GM21423 (cell line): ENCODE measurements around the gene THSD8.
A peak's percentile ranks its signal among the peaks of the same experiment; 100 is the strongest.
"Not testable (repeated sequence)": the region's sequence is repeated elsewhere in the genome, so short reads cannot be mapped to it uniquely, and the experiment has no call there.

Experiments used
- ATAC-seq: cut with Tn5 transposase; IDR thresholded peaks from one replicate; pipeline ENCODE4 v1.9.1; 2021; ENCODE audit warnings: mild to moderate bottlenecking, moderate library complexity; ENCODE audit not compliant: unreplicated experiment

The THSD8 gene

DNA sequence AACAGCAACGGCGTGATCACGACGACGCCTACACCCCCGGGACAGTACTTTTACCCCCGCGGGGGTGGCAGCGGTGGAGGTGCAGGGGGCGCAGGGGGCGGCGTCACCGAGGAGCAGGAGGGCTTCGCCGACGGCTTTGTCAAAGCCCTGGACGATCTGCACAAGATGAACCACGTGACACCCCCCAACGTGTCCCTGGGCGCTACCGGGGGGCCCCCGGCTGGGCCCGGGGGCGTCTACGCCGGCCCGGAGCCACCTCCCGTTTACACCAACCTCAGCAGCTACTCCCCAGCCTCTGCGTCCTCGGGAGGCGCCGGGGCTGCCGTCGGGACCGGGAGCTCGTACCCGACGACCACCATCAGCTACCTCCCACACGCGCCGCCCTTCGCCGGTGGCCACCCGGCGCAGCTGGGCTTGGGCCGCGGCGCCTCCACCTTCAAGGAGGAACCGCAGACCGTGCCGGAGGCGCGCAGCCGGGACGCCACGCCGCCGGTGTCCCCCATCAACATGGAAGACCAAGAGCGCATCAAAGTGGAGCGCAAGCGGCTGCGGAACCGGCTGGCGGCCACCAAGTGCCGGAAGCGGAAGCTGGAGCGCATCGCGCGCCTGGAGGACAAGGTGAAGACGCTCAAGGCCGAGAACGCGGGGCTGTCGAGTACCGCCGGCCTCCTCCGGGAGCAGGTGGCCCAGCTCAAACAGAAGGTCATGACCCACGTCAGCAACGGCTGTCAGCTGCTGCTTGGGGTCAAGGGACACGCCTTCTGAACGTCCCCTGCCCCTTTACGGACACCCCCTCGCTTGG, 9.6 kb upstream of the THSD8 start:
- ATAC-seq, result no peak

DNA sequence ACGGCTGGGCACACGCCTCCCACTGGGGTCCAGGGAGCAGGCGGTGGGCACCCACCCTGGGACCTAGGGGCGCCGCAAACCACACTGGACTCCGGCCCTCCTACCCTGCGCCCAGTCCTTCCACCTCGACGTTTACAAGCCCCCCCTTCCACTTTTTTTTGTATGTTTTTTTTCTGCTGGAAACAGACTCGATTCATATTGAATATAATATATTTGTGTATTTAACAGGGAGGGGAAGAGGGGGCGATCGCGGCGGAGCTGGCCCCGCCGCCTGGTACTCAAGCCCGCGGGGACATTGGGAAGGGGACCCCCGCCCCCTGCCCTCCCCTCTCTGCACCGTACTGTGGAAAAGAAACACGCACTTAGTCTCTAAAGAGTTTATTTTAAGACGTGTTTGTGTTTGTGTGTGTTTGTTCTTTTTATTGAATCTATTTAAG, 9.0 kb upstream of the THSD8 start:
- no peak for ATAC-seq

DNA sequence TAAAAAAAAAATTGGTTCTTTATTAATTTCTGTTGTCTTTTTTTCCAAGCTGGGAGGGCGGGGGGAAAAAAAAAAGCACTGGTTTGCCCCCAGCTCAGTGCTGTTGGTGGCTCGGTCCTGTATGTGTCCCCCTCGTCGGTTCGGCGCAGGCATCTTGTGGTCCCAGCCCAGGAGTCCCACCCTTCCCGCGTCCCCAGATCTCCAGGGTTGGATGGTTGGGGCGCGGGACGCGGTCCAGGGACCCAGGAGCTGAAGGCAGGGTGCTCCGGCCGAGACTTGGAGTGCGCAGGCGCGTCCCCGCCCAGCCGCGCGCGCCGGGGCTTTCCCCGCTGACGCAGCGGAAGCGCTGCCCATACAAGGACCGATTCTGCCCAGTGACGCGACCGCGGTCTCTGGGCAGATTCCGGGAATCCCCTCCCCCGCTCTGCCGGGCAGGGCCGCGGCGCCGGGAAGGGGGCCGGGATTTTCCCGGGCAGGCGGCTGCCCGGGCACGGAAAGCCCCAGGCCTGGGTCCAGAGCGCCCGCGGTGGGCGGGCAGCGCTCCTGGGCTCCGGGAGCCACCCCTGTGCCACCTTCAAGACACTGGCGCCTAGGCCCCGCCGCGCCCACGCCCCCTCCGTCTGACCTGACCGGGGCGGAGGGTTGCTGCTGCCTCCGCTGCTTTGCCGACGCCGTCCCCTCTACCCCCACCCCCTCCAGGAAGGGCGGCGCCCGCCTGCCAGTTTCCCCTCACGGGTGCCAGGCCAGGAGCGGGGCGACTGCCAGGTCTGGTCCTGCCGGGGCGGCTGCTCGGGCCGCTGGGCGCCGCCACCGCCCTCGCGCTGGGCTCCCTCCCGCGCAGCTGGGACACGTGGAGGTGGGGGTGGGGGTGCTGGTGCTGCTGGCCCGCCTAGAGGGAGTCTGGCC, 8.3 kb upstream of the THSD8 start:
- ATAC-seq, result peak; percentile 28

DNA sequence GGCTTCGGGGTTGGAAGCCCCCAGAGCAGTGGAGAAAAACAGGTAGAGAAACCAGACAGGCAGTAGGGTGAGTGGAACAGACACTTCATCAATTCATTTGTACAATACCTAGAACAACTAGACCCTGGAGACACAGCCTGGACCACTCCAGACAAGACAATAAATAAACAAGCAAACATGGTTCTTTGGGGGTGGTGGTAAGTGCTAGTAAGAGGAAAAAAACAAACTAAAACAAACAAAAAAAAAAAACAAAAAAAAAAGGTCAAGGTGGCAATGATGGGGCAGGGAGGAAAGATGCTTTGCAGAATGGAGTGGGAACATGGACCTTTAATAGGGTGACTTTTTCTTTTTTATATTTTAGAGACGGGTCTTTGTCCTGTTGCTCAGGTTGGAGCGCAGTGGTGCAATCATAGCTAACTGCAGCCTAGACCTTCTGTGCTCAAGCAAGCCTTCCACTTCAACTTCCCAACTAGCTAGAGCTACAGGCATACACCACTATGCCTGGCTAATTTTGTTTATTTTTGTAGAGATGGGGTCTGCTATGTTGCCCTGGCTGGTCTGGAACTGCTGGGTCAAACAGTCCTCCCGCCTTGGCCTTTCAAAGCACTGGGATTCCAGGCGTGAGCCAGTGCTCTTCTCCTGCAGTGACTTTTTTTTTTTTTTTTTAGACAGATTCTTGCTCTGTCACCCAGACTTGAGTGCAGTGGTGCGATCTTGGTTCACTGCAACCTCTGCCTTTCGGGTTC, 7.5 kb upstream of the THSD8 start:
- ATAC-seq, result no peak

DNA sequence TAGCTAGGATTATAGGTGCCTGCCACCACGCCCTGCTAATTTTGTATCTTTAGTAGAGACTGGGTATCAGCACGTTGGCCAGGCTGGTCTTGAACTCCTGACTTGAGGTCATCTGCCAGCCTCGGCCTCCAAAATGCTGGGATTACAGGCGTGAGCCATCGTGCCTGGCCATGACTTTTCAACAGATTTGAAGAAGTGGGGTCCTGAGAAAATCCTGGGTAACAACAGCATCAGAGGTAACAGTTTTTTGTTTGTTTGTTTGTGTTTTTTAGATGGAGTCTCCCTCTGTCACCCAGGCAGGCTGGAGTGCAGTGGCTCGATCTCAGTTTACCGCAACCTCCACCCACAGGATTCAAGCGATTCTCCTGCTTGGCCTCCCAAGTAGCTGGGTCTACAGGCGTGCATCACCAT, 6.9 kb upstream of the THSD8 start:
- no peak for ATAC-seq

DNA sequence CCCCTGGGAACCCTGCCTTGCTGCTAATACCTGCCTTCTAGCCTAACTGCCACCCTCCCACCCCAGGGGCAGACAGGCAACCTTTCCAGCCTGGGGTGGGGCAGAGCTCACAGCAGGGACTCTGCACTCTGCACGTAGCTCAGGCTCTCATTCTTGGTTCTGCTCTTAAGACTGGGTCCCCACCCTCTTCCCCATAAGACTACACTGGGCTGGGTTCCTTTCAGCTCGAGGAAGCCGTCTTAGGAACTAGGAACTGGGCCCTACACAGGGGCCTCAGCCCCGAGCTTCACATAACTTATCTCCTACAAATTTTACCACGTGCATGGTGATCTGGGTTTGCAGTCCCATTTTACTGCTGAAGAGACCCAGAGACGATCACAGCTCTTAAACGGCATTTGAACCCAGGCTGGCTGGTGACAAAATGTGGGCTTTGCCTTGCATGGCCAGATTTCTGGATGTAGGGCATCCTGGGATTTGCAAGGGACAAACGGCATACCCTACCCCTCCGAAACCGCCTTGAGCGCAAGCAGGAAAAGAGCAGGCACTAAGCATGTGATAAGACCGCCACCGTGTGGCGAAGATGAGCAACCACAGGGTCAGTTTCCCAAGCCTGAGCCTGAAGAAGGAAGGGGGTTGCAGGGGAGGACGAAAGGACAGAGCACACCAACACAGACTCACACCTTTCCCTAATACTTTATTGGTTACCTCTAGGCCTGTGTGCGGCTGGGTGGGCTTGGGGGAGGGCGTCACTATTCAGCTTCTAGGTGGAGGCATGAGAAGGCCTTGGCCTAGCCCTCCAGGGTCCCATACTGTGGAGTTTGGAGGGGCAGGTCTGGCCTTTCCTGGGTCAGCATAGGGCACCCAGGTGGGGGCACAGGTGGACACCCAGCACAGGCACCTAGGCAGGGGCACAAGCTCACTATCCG, 5.5 kb upstream of the THSD8 start:
- ATAC-seq, result no peak

DNA sequence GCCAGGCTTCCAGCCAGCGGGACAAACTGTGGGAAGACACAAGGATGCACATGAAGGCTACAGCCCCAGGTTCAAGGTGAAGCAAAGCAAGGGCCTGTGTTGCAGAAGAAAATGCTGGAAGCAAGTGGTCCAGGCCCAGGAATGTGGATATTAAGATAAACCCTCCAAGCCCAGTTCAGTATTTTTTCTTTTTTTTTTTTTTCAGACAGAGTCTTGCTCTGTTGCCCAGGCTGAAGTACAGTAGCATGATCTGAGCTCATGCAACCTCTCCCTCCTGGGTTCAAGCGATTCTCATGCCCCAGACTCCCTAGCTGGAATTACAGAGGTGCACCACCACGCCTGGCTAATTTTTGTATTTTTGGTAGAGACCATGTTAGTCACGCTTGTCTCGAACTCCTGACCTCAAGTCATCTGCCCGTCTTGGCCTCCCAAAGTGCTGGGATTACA, 4.7 kb upstream of the THSD8 start:
- no peak for ATAC-seq

DNA sequence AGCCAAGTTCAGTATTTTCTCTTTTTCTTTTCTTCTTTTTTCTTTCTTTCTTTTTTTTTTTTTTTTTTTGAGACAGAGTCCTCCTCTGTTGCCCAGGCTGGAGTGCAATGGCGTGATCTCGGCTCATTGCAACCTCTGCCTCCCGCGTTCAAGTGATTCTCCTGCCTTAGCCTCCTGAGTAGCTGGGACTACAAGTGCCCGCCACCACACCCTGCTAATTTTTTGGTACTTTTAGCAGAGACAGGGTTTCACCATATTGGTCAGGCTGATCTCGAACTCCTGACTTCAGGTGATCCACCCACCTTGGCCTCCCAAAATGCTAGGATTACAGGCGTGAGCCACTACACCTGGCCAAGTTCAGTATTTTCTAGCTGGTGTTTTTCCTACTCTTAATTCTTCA, 4.3 kb upstream of the THSD8 start:
- not testable (repeated sequence) for ATAC-seq

DNA sequence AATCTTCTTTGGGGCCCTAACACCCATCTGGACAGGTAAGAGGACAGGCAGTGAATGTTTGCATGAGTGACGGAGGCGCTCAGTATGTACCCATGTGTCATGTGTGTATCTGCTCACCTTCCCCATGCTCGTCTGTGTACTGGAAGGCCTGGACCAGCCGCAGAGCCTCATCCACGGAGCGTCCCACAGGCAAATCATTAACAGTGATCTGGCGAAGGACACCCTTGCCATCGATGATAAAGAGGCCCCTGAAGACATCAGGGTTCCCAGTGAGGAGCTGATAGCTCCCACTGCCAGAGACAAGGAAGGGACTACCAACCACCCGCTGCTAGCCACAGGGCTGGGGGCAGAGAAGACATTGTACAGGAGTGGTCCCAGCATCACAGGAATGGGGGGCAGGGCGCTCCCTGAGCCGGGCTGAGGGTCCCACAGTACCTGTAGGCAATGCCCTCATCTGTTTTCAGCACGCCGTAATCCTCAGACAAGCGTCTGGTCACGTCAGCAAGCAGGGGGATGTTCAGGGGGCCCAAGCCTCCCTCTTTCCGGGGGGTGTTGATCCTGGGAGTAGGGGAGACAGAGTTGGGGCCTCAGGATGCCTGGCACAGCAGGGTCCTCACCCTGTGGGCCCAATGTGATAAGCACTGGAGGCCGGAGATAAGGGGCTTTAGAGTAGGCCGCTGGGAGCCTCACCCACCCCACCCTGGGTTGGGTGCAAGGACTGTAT, 2.0 kb upstream of the THSD8 start:
- no peak for ATAC-seq

DNA sequence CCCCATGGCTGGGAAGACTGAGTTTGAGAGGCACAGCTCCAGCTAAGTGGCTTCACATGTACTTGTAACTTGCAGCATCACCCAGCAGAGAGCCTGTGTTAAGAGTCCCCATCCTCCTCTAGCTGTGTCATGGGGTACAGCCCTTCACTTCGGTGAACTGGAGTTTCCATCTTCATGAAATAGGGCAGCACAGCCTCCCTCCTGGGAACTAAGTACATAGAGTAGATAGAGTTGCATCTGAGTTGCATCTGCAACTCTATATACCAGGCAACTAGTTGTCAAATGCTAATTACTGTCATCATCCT, 1.5 kb upstream of the THSD8 start:
- no peak for ATAC-seq

DNA sequence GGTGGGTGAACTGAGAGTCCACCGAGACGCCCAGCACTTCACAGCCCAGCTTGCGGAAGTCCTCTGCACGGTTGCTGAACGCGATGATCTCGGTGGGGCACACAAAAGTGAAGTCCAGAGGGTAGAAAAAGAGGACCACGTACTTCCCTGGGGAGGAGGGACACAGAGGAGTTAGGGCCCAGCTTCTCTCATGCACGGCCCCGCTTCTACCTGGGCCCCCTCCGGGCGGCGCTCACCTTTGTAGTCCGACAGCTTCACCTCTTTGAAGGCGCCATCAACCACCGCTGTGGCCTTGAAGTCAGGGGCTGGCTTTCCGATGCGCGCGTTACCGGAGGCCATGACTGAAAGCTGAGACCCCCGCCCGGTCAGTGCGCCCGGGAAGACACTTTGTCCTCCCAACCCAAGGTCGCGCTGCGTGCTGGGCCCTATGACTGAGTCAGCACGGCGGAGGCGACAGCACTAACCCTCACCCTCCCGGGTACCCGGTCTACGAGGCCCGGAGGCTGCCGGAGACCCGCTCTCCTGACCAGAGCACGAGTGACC, 875 bp upstream of the THSD8 start:
- no peak for ATAC-seq

DNA sequence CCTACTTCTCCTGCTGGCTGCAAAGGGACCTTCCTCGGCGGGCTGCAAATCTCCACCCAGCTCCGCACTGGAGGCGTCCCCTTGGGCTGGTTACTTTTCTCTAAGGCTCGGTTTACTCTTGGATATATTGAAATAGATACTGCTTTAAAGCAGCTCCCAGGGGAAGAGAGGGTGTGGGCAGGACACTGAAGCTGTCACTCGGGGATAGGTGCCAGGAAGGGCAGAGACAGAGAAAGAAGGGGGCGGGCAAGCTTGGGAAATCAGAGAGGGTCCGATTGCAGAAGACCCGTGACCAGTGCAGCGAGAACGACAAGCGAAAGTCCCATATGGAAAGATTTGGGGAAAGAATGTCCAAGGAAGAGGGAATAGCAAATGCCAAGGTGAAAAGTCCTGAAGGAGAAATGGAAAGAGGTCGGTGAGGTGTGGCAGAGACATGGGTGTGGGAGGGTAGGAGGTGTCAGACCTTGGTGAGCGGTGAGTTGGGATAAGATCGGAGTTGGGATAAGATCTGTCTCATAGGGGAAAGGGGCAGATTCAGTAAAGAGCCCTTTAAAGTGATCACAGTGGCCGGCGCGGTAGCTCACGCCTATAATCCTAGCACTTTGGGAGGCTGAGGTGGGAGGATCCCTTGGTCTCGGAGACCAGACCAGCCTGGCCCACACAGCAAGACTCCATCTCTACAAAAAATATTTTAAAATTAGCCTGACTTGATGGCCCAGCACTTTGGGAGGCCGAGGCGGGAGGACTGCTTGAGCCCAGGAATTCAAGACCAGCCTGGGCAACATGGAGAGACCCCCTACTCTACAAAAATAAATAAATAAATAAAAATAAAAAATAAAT, 618 bp downstream of the THSD8 start:
- no peak for ATAC-seq

DNA sequence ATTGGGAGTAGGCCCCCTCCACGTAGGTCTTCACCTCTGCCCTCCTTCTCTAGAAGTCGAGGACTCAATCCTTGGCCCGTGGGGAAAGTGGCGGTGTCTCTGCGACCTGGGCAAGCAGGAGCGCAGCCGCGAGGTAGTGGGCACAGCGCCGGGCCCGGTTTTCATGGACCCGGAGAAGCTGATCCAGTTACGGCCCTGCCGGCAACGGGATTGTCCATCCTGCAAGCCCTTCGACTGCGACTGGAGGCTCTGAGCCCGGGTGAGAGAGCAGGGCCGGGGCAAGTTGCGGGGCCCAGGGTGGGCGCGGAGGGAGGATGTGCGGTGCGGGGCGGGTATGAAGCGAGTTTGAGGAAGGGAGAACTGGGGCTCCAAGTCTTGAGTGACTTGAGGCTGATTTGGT, 2.2 kb downstream of the THSD8 start:
- no peak for ATAC-seq

DNA sequence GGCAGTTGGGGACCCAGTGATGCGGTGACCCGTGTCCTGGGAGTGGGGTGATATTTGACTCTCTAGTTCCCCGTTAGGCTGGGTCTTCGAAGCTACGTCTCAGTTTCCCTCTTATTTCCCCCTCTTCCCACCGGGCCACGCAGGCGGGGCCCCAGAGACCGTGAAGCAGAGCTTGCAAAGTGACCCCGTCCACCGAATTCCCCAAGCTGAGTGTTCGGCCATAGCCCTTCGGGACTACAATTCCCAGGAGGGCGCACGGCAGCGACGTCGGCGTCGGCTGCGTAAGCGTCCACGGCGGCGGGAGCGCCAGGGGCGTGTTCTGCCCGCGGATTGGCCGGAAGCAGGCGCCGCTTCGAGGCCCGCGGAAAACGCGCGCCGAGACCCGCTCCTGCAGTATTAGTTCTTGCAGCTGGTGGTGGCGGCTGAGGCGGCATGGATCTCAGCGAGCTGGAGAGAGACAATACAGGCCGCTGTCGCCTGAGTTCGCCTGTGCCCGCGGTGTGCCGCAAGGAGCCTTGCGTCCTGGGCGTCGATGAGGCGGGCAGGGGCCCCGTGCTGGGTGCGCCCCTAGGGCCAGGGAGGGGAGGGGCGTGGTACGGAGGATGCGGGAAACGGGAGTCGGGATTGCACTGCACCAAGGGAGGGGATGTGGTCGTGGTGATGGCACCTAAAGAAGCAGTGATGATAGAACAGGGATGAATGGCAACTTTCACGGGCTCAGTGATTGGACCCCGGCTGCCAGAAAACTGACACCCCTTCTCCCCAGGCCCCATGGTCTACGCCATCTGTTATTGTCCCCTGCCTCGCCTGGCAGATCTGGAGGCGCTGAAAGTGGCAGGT, 4.6 kb downstream of the THSD8 start, which contains the start of gene RNASEH2A:
Gene RNASEH2A, plus strand, starts transcription at position 343 of the 840 bp plus-strand sequence. Its CDS starts 90 bp downstream, at position 433.
- peak; percentile 77 for ATAC-seq

DNA sequence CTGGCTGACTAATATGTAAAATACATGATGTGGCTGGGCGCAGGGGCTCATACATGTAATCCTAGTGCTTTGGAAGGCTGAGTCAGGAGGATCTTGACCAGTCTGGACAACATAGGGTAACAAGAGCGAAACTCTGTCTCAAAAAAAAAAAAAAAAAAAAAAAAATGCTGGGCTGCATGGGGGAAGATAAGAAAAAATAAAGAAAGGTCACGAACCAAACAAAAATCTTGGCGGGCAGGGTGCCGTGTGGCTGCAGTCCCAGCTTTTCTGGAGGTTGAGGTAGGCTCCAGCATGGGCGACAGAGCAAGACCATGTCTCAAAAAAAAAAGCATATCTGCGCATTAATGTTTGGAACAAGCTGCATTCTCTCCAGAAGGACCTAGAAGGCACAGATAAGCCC, 13.2 kb downstream of the THSD8 start:
- ATAC-seq, result no peak

DNA sequence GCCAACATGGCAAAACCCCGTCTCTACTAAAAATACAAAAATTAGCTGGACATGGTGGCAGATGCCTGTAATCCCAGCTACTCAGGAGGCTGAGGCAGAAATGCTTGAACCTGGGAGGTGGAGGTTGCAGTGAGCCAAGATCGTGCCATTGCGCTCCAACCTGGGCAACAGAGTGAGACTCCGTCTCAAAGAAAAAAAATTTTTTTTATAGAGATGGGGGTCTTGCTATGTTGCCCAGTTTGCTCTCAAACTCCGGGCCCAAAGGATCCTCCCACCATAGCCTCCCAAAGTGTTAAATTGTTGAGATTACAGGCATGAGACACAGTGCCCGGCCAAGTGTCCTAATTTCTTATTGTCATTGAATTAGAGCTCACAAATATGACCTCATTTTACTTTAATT, 15.3 kb downstream of the THSD8 start:
- not testable (repeated sequence) for ATAC-seq

DNA sequence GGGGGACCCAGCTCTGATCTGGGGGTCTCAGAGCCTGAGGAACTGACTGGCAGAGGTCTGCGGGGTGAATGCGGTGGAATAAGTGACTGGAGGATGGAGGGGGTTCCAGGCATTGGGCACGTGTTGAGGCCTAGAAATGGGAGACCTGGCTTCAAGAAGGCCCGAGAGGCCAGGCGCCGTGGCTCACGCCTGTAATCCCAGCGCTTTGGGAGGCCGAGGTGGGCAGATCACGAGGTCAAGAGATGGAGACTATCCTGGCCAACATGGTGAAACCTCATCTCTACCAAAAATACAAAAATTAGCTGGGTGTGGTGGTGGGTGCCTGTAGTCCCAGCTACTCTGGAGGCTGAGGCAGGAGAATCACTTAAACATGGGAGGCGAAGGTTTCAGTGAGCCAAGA, 15.9 kb downstream of the THSD8 start:
- not testable (repeated sequence) for ATAC-seq
